ENCODE data around the gene NAA10.

The NAA10 gene

GRCh38 chrX:153971450-153972367 lies 36.9 kb upstream of the NAA10 start, which contains the start of gene HCFC1 (continued):
- TF ChIP-seq ZNF133 (tag by site-specific recombination; IDR thresholded peaks at IDR 0.05) (no peak), SCRT2 (tag by site-specific recombination; IDR thresholded peaks at IDR 0.05) (no peak), ZBTB10 (tag by site-specific recombination; IDR thresholded peaks at IDR 0.05) (peak; percentile 86), GLI2 (tag by site-specific recombination; IDR thresholded peaks at IDR 0.05; ENCODE audit: borderline replicate concordance, low read depth) (no peak), KLF8 (tag by site-specific recombination; IDR thresholded peaks at IDR 0.05) (peak; percentile 99), ZNF473 (tag by site-specific recombination; IDR thresholded peaks at IDR 0.05) (no peak), ZNF549 (tag by site-specific recombination; IDR thresholded peaks at IDR 0.05) (no peak), SALL2 (tag by site-specific recombination; IDR thresholded peaks at IDR 0.05; ENCODE audit: borderline replicate concordance) (no peak), ZNF202 (tag by site-specific recombination; IDR thresholded peaks at IDR 0.05; ENCODE audit: borderline replicate concordance) (no peak), ZNF362 (tag by site-specific recombination; IDR thresholded peaks at IDR 0.05) (no peak), ZNF341 (tag by site-specific recombination; IDR thresholded peaks at IDR 0.05; ENCODE audit: low read depth) (peak; percentile 82), PRDM4 (tag by site-specific recombination; IDR thresholded peaks at IDR 0.05) (no peak), SP7 (tag by site-specific recombination; IDR thresholded peaks at IDR 0.05) (peak; percentile 67), TRIM28 (IDR thresholded peaks at IDR 0.05; ENCODE audit: borderline replicate concordance, low read length) (no peak; the same call in 1 of the 2 replicates), SCRT1 (tag by site-specific recombination; IDR thresholded peaks at IDR 0.05; ENCODE audit: borderline replicate concordance) (no peak), ZFP37 (tag by site-specific recombination; IDR thresholded peaks at IDR 0.05) (peak; percentile 33; the same call in 1 of the 2 replicates), REPIN1 (tag by site-specific recombination; IDR thresholded peaks at IDR 0.05; ENCODE audit: low read depth) (no peak), ZNF521 (tag by site-specific recombination; IDR thresholded peaks at IDR 0.05) (no peak), ZNF837 (tag by site-specific recombination; IDR thresholded peaks at IDR 0.05) (no peak), OVOL3 (tag by site-specific recombination; IDR thresholded peaks at IDR 0.05) (0 out of 2 replicates have a peak, but pooled peaks have one; percentile 32), SP3 (tag by site-specific recombination; IDR thresholded peaks at IDR 0.05) (peak; percentile 87), ZNF114 (tag by site-specific recombination; IDR thresholded peaks at IDR 0.05) (no peak), ZNF26 (tag by site-specific recombination; IDR thresholded peaks at IDR 0.05) (no peak), ZSCAN16 (tag by site-specific recombination; IDR thresholded peaks at IDR 0.05) (0 out of 2 replicates have a peak, but pooled peaks have one; percentile 38), ZNF514 (tag by site-specific recombination; IDR thresholded peaks at IDR 0.05) (no peak), ZBTB26 (tag by site-specific recombination; optimal IDR thresholded peaks at IDR 0.05) (peak; percentile 82), YY2 (tag by site-specific recombination; IDR thresholded peaks at IDR 0.05) (peak; percentile 99), ZNF639 (tag by site-specific recombination; IDR thresholded peaks at IDR 0.05) (peak; percentile 76; the same call in 1 of the 2 replicates), ZNF24 (tag by site-specific recombination; IDR thresholded peaks at IDR 0.05) (no peak), HOXC10 (CRISPR knock-in tag; IDR thresholded peaks at IDR 0.05) (no peak)
